NCI-H1436 treated with DMSO at 0.1 percent for 48 hours (cell line): ENCODE measurements around the gene HPCAL1.

Experiments
- DNase-seq: peaks from one replicate; lab custom pipeline; 2025; lab: John Stamatoyannopoulos, UW

The HPCAL1 gene

GRCh38 chr2:10390369-10390801, 87.7 kb downstream of the HPCAL1 start:
- DNase-seq: no peak

GRCh38 chr2:10392100-10392499, 89.4 kb downstream of the HPCAL1 start:
- no peak for DNase-seq

- DNase-seq: no peak
These were observed 89.8 kb downstream of the HPCAL1 start for GRCh38 chr2:10392548-10392947.

- no peak for DNase-seq
These were observed 90.4 kb downstream of the HPCAL1 start for GRCh38 chr2:10392951-10393639.

GRCh38 chr2:10393640-10393982, 90.9 kb downstream of the HPCAL1 start:
- no peak for DNase-seq

DNA sequence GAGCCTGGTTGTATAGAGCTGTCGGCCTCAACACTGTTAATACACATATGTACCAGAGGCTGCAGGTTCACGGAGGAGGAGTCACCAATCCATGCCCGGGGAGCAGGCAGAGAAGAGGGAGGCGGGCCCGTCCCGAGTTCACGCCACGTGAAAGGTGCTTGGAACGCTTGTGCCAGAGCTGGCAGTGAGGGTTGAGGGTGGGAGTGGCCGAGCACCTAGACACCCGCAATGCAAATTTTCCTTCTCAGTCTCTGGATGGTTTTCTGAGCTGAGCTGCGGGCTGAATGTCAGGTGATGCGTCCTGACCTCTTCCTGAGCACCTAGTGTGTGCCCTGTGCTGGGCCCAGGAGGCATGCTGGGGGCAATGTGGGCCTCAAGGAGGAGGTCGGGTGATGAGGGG, 93.2 kb downstream of the HPCAL1 start:
- DNase-seq: no peak

GRCh38 chr2:10396464-10396863, 93.8 kb downstream of the HPCAL1 start:
- DNase-seq: no peak

DNA sequence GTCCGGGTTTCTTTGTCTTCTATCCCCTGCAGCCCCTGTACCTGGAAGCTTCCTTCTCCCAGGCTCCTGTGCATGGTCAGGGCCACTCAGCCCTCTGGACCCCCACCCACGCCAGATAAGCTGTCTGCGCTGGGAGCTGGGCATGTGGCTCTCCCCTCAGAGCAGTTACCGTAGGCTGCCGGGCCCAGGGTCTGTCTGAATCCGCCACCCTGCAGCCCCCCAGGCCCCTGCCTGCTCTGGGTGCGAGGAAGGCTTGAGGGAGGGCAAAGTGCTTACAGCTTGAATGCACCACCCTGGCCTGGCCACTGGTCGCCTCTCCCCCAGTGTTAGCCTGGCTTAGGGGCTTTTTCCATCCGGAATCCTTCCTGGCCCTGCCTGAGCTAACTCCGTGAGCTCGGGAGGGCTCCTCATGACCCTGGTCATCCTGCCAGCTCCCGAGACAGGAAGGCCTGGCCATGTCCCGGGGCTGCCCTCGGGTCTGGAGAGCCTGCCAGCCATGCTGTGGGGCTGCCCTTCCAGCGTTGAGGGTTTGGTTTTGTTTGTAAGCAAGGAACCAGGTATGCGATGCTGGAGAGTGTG, 94.7 kb downstream of the HPCAL1 start:
- DNase-seq: no peak

GRCh38 chr2:10397878-10398277, 95.2 kb downstream of the HPCAL1 start:
- no peak for DNase-seq

GRCh38 chr2:10398496-10398895, 95.8 kb downstream of the HPCAL1 start:
- DNase-seq: no peak

GRCh38 chr2:10399358-10399757, 96.7 kb downstream of the HPCAL1 start:
- DNase-seq: no peak

DNA sequence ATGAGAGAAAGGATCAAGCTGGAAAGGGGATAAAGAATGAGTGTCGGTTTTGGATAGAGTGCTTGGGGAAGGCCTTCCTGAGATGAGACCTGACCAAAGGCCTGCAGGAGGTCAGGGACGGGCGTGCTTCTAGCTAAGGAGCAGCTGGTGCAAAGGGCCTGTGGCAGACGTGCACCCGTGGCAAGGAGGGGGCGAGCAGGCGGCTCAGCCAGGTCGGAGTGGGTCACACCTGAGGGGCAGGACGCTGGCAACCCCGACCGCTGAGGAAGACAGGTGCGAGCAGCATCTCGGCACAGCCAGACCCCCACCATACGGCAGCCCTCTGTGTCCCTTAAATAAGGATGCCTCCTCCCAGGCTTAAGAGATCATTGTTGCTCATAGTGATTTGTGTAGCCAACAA, 97.3 kb downstream of the HPCAL1 start:
- DNase-seq: no peak

- DNase-seq: no peak
These were observed 97.9 kb downstream of the HPCAL1 start for GRCh38 chr2:10400568-10400977.

GRCh38 chr2:10400978-10401951, 98.6 kb downstream of the HPCAL1 start:
- DNase-seq: no peak

GRCh38 chr2:10402062-10402585, 99.4 kb downstream of the HPCAL1 start:
- no peak for DNase-seq

GRCh38 chr2:10402653-10403215, 100.0 kb downstream of the HPCAL1 start:
- no peak for DNase-seq

GRCh38 chr2:10404324-10405143, 101.8 kb downstream of the HPCAL1 start:
- DNase-seq: no peak

GRCh38 chr2:10405448-10405847, 102.7 kb downstream of the HPCAL1 start:
- DNase-seq: no peak

- no peak for DNase-seq
These were observed 103.3 kb downstream of the HPCAL1 start for GRCh38 chr2:10406016-10406415.

DNA sequence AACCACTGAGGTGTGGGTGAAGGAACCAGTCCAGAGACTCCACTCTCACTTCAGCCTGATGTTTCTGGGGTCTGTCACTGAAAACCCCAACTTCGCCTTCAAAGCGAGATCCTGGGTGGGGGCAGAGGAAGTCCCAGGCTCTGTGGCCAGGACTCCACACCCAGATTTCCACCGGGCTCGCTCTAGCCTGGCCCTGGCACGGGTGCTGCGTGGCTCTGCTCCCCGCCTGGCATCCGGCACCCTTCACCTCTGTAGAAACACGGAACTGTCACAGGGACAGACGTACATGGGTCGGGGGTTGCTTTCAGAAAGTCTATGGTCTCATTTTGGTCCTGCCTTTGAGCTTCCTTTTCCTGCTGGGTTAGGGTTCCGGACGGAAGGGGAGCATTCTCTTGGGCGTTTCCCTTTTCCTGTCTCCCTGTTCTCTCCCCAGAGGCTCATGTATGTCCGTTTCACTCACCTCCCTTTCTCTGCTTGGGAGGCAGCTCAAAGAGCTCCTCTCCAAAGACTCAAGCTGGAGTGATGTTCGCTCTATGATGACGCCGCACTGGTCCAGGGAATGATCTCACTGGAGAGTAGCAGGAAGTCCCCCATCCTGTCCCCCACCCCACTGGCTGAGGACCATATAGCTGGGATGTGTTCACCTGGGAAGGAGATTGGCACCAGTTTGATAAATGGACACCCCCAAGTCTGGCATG, 103.9 kb downstream of the HPCAL1 start:
- DNase-seq: no peak

- DNase-seq: no peak
These were observed 104.7 kb downstream of the HPCAL1 start for GRCh38 chr2:10407432-10407831.
